Liver (tissue), 9 donors: Measurements from ENCODE around the gene SF3B3. TPM values are rescaled to one million over a fixed set of nuclear protein-coding genes. Genes with fewer than 3 reads are reported as not detected.

ENCODE experiments used
- DNase-seq: peaks from one replicate; pipeline ENCODE4 v3.0.0-alpha.2; 2017; ENCODE audit warnings: low spot score
- H3K27ac ChIP-seq, 2 donors: one replicate each; pipeline ENCODE4 v1.7.0; 2013; ENCODE audit warnings: inconsistent platforms in 2 of 2, low read length in 2 of 2, control low read depth in 1 of 2, low read depth in 1 of 2, mild to moderate bottlenecking in 1 of 2
- H3K27me3 ChIP-seq, 4 donors: one replicate each; pipeline versions ENCODE4 v1.6.1 to v1.7.0; 2013; ENCODE audit warnings: low read length in 3 of 4, inconsistent platforms in 1 of 4, mild to moderate bottlenecking in 1 of 4, moderate library complexity in 1 of 4; ENCODE audit not compliant: control insufficient read depth in 4 of 4, insufficient read depth in 4 of 4
- H3K36me3 ChIP-seq, 4 donors: one replicate each; pipeline versions ENCODE4 v1.6.1 to v1.7.0; 2013; ENCODE audit warnings: low read length in 3 of 4, mild to moderate bottlenecking in 3 of 4, low read depth in 1 of 4, moderate library complexity in 1 of 4; ENCODE audit not compliant: control insufficient read depth in 4 of 4, insufficient read depth in 3 of 4
- H3K4me1 ChIP-seq, 4 donors: one replicate each; pipeline versions ENCODE4 v1.6.1 to v1.7.0; 2013; ENCODE audit warnings: low read length in 3 of 4, mild to moderate bottlenecking in 3 of 4, moderate library complexity in 1 of 4; ENCODE audit not compliant: control insufficient read depth in 4 of 4, insufficient read depth in 4 of 4
- H3K4me3 ChIP-seq, 3 donors: one replicate each; pipeline versions ENCODE4 v1.6.1 to v1.7.0; 2013; ENCODE audit warnings: low read length in 3 of 3, control low read depth in 1 of 3, low read depth in 1 of 3, mild to moderate bottlenecking in 1 of 3
- H3K9ac ChIP-seq, 2 donors: one replicate each; pipeline ENCODE4 v1.7.0; 2013; ENCODE audit warnings: low read length in 2 of 2, mild to moderate bottlenecking in 2 of 2, moderate library complexity in 2 of 2, control low read depth in 1 of 2, low read depth in 1 of 2
- H3K9me3 ChIP-seq, 4 donors: one replicate each; pipeline versions ENCODE4 v1.6.1 to v1.7.0; 2013; ENCODE audit warnings: low read length in 3 of 4; ENCODE audit not compliant: control insufficient read depth in 4 of 4
- ATF3 ChIP-seq: IDR thresholded peaks from 2 replicates; pipeline ENCODE4 v1.6.1; 2016; ENCODE audit warnings: antibody characterized with exemption
- EGR1 ChIP-seq, 2 donors: IDR thresholded peaks; 2 replicates each; pipeline ENCODE4 v1.6.1; 2016 to 2018; ENCODE audit warnings: antibody characterized with exemption in 2 of 2, low read depth in 2 of 2
- FOXA1 ChIP-seq: IDR thresholded peaks from 2 replicates; pipeline ENCODE4 v1.6.1; 2016; ENCODE audit warnings: antibody characterized with exemption
- FOXA2 ChIP-seq: IDR thresholded peaks from 2 replicates; pipeline ENCODE4 v1.6.1; 2016; ENCODE audit warnings: antibody characterized with exemption
- GABPA ChIP-seq, 2 donors: IDR thresholded peaks in 1 of 2; conservative IDR thresholded peaks in 1 of 2; 2 replicates each; pipeline ENCODE4 v1.6.1; 2016; ENCODE audit warnings: antibody characterized with exemption in 2 of 2, mild to moderate bottlenecking in 1 of 2, moderate library complexity in 1 of 2
- HNF4A ChIP-seq, 2 donors: conservative IDR thresholded peaks; 2 replicates each; pipeline ENCODE4 v1.6.1; 2016; ENCODE audit warnings: antibody characterized with exemption in 2 of 2, mild to moderate bottlenecking in 2 of 2
- HNF4G ChIP-seq: IDR thresholded peaks from 2 replicates; pipeline ENCODE4 v1.6.1; 2016; ENCODE audit warnings: antibody characterized with exemption
- JUND ChIP-seq, 2 donors: IDR thresholded peaks; 2 replicates each; pipeline ENCODE4 v1.6.1; 2016; ENCODE audit warnings: antibody characterized with exemption in 2 of 2
- NR2F2 ChIP-seq: IDR thresholded peaks from 2 replicates; pipeline ENCODE4 v1.6.1; 2016; ENCODE audit warnings: antibody characterized with exemption
- RAD21 ChIP-seq, 2 donors: IDR thresholded peaks; 2 replicates each; pipeline ENCODE4 v1.6.1; 2016; ENCODE audit warnings: antibody characterized with exemption in 2 of 2, mild to moderate bottlenecking in 2 of 2
- REST ChIP-seq: IDR thresholded peaks from 2 replicates; pipeline ENCODE4 v1.6.1; 2016; ENCODE audit warnings: antibody characterized with exemption, mild to moderate bottlenecking
- RXRA ChIP-seq, 2 donors: IDR thresholded peaks; 2 replicates each; pipeline ENCODE4 v1.6.1; 2017 to 2018; ENCODE audit warnings: antibody characterized with exemption in 2 of 2, mild to moderate bottlenecking in 1 of 2
- SP1 ChIP-seq: IDR thresholded peaks from 2 replicates; pipeline ENCODE4 v1.6.1; 2018; ENCODE audit warnings: antibody characterized with exemption, mild to moderate bottlenecking
- TAF1 ChIP-seq: conservative IDR thresholded peaks from 2 replicates; pipeline ENCODE4 v1.6.1; 2016; ENCODE audit warnings: antibody characterized with exemption, mild to moderate bottlenecking
- YY1 ChIP-seq: IDR thresholded peaks from 2 replicates; pipeline ENCODE4 v1.6.1; 2016; ENCODE audit warnings: antibody characterized with exemption, mild to moderate bottlenecking
- ZBTB33 ChIP-seq: IDR thresholded peaks from 2 replicates; pipeline ENCODE4 v1.6.1; 2016; ENCODE audit warnings: antibody characterized with exemption
- WGBS: extraction: QIAGEN DNeasy Blood & Tissue Kit; methylation state at CpG from one replicate; pipeline ENCODE4 v1.1.7; 2013; 5-methylcytosine and 5-hydroxymethylcytosine counted together
- polyA plus RNA-seq, 2 donors: library from polyadenylated mRNA; stranded (reverse) in 1 of 2; unstranded in 1 of 2; fragments of 200-250 nt in 1 of 2; fragments of >200 nt in 1 of 2; fragmentation: Nextera tagmentation in 1 of 2; extraction: Ambion mirVana in 1 of 2; gene quantifications; one replicate each; pipeline versions ENCODE4 v1.2.1 to v1.2.3, GENCODE V29; 2013 to 2015
- total RNA-seq, 2 donors: library from RNA; depleted of rRNA; stranded (reverse); fragments of >200 nt; gene quantifications; one replicate each; pipeline ENCODE4 v1.2.3, GENCODE V29; 2014
- TF ChIP-seq, protein P1 (sequence below): IDR thresholded peaks from 2 replicates; pipeline ENCODE4 v1.6.1; 2016; ENCODE audit warnings: antibody characterized with exemption
- TF ChIP-seq, protein P2 (sequence below): fragments of 150-350 bp; IDR thresholded peaks from 2 replicates; pipeline ENCODE4 v1.5.1; 2017; ENCODE audit warnings: improper control_type of control experiment, low read depth, low read length; ENCODE audit not compliant: missing input control
- donor health status: healthy.
- donor health status: healthy.
- donor health status: healthy.
- donor health status: healthy.
- donor health status: healthy.

The SF3B3 gene
- total and polyA plus RNA-seq, 4 donors: 38.9 to 77.8 (median 53.2) TPM

- no peak for DNase-seq
- Histone ChIP-seq H3K4me1 (no peaks in the 10 kb centered on the region), H3K4me3 (no peak overlapping the region), H3K36me3 (no peaks in the 10 kb centered on the region), H3K9ac (no peak overlapping the region), H3K27me3 (no peaks in the 10 kb centered on the region), H3K27ac (no peak overlapping the region), H3K9me3 (no peaks in the 10 kb centered on the region)
- TF ChIP-seq JUND (IDR thresholded peaks at IDR 0.05) (no peak), ZBTB33 (no peak), SP1 (no peak), TAF1 (no peak), RAD21 (IDR thresholded peaks at IDR 0.05) (no peak), NR2F2 (no peak), HNF4A (conservative IDR thresholded peaks at IDR 0.05) (no peak), GABPA (IDR thresholded peaks at IDR 0.05 in 1 of 2, conservative IDR thresholded peaks at IDR 0.05 in 1 of 2) (no peak), YY1 (no peak), RXRA (IDR thresholded peaks at IDR 0.05) (no peak), ATF3 (no peak), EGR1 (IDR thresholded peaks at IDR 0.05; ENCODE audit: low read depth in 2 of 2) (no peak), HNF4G (no peak), FOXA2 (no peak), FOXA1 (no peak)
- TF ChIP-seq, protein P1, sequence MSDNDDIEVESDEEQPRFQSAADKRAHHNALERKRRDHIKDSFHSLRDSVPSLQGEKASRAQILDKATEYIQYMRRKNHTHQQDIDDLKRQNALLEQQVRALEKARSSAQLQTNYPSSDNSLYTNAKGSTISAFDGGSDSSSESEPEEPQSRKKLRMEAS: no peak
- TF ChIP-seq, protein P2, sequence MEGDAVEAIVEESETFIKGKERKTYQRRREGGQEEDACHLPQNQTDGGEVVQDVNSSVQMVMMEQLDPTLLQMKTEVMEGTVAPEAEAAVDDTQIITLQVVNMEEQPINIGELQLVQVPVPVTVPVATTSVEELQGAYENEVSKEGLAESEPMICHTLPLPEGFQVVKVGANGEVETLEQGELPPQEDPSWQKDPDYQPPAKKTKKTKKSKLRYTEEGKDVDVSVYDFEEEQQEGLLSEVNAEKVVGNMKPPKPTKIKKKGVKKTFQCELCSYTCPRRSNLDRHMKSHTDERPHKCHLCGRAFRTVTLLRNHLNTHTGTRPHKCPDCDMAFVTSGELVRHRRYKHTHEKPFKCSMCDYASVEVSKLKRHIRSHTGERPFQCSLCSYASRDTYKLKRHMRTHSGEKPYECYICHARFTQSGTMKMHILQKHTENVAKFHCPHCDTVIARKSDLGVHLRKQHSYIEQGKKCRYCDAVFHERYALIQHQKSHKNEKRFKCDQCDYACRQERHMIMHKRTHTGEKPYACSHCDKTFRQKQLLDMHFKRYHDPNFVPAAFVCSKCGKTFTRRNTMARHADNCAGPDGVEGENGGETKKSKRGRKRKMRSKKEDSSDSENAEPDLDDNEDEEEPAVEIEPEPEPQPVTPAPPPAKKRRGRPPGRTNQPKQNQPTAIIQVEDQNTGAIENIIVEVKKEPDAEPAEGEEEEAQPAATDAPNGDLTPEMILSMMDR: no peak
- 80% methylated on average over 8 of the region's 8 CpGs for WGBS
Observed at GRCh38 chr16:70601576-70602575, 78.3 kb downstream of the SF3B3 start.

DNA sequence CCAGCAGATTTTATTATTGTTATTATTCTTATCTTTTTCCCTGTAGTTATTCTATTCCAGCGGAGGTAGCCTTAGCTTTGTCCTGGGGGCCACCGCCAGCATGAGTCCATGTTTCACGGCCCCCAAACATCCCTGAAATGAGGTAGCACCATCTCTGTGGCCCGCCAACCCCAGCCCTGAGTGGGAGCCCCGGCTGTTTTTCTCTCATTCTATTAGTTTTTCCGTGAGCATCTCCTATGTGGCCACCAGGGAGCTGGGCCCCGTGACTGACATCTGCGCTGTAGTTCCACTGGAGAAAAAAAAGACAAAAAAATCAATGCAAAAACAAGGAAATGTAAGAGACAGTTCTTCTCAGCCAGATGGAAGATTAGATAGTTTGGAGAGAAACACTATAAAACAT lies 79.2 kb downstream of the SF3B3 start:
- H3K9me3 ChIP-seq: no peaks in the 10 kb centered on the region
- no peaks in the 10 kb centered on the region for H3K36me3 ChIP-seq
- no peaks in the 10 kb centered on the region for H3K27me3 ChIP-seq
- H3K4me3 ChIP-seq: no peak overlapping the region
- H3K4me1 ChIP-seq: no peaks in the 10 kb centered on the region
- no peak for DNase-seq
- 87% methylated on average over 8 of the region's 8 CpGs for WGBS
- H3K27ac ChIP-seq: no peak overlapping the region
- TF ChIP-seq HNF4A (conservative IDR thresholded peaks at IDR 0.05) (no peak), TAF1 (no peak), YY1 (no peak), RXRA (IDR thresholded peaks at IDR 0.05) (no peak), ATF3 (no peak), HNF4G (no peak), FOXA2 (no peak), REST (no peak), RAD21 (IDR thresholded peaks at IDR 0.05) (no peak), JUND (IDR thresholded peaks at IDR 0.05) (no peak), GABPA (IDR thresholded peaks at IDR 0.05 in 1 of 2, conservative IDR thresholded peaks at IDR 0.05 in 1 of 2) (no peak), SP1 (no peak), ZBTB33 (no peak)
- TF ChIP-seq, protein P1: no peak
- no peak overlapping the region for H3K9ac ChIP-seq
